Neutrophil (primary cell): ENCODE data around the gene TTLL9.
"Not testable (repeated sequence)": the region's sequence is repeated elsewhere in the genome, so short reads cannot be mapped to it uniquely, and the experiment has no call there.

Experiments
- H3K27ac ChIP-seq: fragments of 200-600 bp; sonication (generic); 2 replicates; pipeline ENCODE4 v1.5.1; 2016; ENCODE audit warnings: mild to moderate bottlenecking, moderate library complexity
- H3K27me3 ChIP-seq: fragments of 200-600 bp; sonication (generic); 2 replicates; pipeline ENCODE4 v1.6.0; 2016; ENCODE audit warnings: mild to moderate bottlenecking
- H3K36me3 ChIP-seq: fragments of 200-600 bp; sonication (generic); 2 replicates; pipeline ENCODE4 v1.5.1; 2017
- H3K4me1 ChIP-seq, 2 experiments: fragments of 200-600 bp in 1 of 2; sonication (generic) in 1 of 2; 1 replicate in 1 of 2; 2 replicates in 1 of 2; pipeline versions ENCODE4 v1.5.1 to v1.6.1; 2013 to 2016; ENCODE audit warnings: low read depth in 1 of 2, low read length in 1 of 2, mild to moderate bottlenecking in 1 of 2, moderate library complexity in 1 of 2; ENCODE audit not compliant: control insufficient read depth in 1 of 2, insufficient read depth in 1 of 2
- H3K4me3 ChIP-seq, 2 experiments: fragments of 200-600 bp in 1 of 2; sonication (generic) in 1 of 2; 1 replicate in 1 of 2; 2 replicates in 1 of 2; pipeline ENCODE4 v1.5.1; 2013 to 2016; ENCODE audit warnings: low read depth in 1 of 2, low read length in 1 of 2, mild to moderate bottlenecking in 1 of 2, moderate library complexity in 1 of 2
- H3K9me3 ChIP-seq: fragments of 200-600 bp; sonication (generic); 2 replicates; pipeline ENCODE4 v1.5.1; 2016
- CTCF ChIP-seq: fragments of 200-600 bp; sonication (generic); IDR thresholded peaks from 2 replicates; pipeline ENCODE4 v1.5.1; 2016; ENCODE audit warnings: antibody characterized with exemption

Gene TTLL9

DNA sequence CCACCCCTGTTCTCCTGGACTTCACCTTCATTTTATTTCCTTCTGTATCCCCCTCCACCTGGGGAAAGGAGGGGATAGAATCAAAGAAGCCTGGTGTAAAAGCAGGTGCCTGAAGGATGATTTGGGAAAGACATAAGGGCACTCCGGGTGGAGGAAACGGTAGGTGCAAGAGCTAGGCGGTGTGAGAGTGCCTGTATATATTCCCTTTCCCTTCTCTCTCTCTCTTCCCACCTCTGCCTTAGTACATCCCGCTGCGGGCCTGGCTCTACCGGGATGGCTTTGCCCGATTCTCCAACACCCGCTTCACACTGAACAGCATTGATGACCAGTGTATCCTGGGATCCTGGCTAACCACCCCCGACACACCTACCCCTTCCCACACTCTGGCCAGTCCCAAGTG, 55.2 kb downstream of the TTLL9 start:
- Histone ChIP-seq H3K36me3 (no peaks in the 10 kb centered on the region), H3K27me3 (peaks cover 5% of the 10 kb centered on the region), H3K4me1 (no peaks in the 10 kb centered on the region), H3K9me3 (no peaks in the 10 kb centered on the region), H3K27ac (no peak overlapping the region), H3K4me3 (no peak overlapping the region)
- no peak for TF ChIP-seq CTCF

DNA sequence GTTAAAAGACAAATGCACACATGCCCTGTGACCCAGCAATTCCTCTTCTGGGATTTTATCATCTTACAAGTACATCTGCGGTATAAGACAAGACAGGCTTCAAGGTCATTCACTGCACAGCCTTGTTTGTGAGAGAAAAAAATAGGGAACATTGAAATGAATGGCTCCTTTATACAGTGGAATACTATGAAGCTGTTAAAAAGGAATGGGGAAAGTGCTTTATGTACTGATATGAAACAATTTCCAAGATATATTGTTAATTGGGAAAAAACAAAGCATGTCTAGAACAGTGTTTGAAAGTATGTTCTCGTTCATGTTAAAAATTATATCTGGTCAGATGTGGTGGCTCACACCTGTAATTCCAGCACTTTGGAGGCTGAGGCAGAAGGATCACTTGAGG, 56.1 kb downstream of the TTLL9 start:
- Histone ChIP-seq H3K4me3 (no peak overlapping the region), H3K27ac (no peak overlapping the region), H3K27me3 (peaks cover 5% of the 10 kb centered on the region), H3K36me3 (no peaks in the 10 kb centered on the region), H3K9me3 (no peaks in the 10 kb centered on the region), H3K4me1 (no peaks in the 10 kb centered on the region)
- no peak for TF ChIP-seq CTCF

DNA sequence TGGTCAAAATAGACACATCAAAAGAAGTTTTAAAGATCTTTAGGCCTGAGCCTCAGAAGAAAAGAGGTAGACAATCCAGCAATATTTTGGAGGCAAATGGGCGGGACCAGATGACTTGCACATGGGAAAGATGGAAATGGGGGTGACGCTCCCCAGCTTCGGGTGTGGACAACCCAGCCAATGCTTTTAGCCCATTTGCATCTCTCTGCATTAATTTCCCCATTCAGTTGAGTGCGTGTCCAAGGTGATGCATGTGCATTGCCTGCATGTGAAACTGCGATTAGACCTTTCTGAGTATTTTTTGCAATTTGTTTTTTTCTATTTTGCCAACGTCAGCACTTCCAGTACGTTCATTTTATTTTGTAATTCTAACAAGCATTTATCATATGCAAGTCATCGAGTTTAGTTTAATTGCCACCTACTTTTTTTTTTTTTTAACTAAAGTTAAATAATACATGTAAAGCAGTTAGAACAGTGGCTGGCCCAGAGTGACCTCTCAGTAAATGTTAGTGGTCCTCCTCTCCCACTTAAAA, 57.3 kb downstream of the TTLL9 start:
- Histone ChIP-seq H3K36me3 (no peaks in the 10 kb centered on the region), H3K27ac (no peak overlapping the region), H3K4me1 (no peaks in the 10 kb centered on the region), H3K4me3 (no peak overlapping the region), H3K9me3 (no peaks in the 10 kb centered on the region), H3K27me3 (peaks cover 5% of the 10 kb centered on the region)
- no peak for TF ChIP-seq CTCF

- H3K9me3 ChIP-seq, H3K27ac ChIP-seq, H3K36me3 ChIP-seq, H3K4me1 ChIP-seq, H3K27me3 ChIP-seq, H3K4me3 ChIP-seq: not testable (repeated sequence)
Observed at GRCh38 chr20:31929631-31930030, 59.2 kb downstream of the TTLL9 start.

- no peak for TF ChIP-seq CTCF
- H3K36me3 ChIP-seq: no peaks in the 10 kb centered on the region
- no peaks in the 10 kb centered on the region for H3K27me3 ChIP-seq
- H3K4me1 ChIP-seq: no peaks in the 10 kb centered on the region
- H3K9me3 ChIP-seq: no peaks in the 10 kb centered on the region
- no peak overlapping the region for H3K4me3 ChIP-seq
- H3K27ac ChIP-seq: no peak overlapping the region
Observed at GRCh38 chr20:31930779-31931178, 60.3 kb downstream of the TTLL9 start.

DNA sequence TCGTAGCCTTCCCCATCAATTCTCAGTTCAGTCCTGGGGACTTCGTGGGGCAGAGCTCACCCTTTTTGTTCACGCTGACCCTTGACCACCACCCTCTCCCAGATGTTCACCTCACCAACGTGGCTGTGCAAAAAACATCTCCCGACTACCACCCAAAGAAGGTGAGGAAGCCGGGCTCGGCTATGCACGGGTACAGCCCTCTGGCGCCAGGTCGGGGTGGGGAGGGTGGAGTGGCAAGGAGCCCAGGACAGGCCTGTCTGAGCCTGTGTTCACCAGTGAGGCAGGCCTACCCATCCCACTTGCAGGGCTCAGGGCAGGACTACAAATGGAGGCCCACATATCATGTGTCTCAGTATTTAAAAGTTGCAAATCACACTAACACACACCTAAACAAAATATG, 63.3 kb downstream of the TTLL9 start:
- H3K27ac ChIP-seq: no peak overlapping the region
- no peaks in the 10 kb centered on the region for H3K4me1 ChIP-seq
- H3K27me3 ChIP-seq: no peaks in the 10 kb centered on the region
- no peak overlapping the region for H3K4me3 ChIP-seq
- H3K9me3 ChIP-seq: no peaks in the 10 kb centered on the region
- no peaks in the 10 kb centered on the region for H3K36me3 ChIP-seq
- no peak for TF ChIP-seq CTCF
